ENCODE data around the gene SHISAL2A. TPM values are rescaled to one million over a fixed set of nuclear protein-coding genes. Genes with fewer than 3 reads are reported as not detected.

The SHISAL2A gene
- total and polyA plus RNA-seq, 2 of the 13 experiments (the other 11 are each of a cell fraction or from before 2014, with no cell fraction given), result not detected

GRCh38 chr1:52673513-52673912, 40.5 kb downstream of the SHISAL2A start:
- BruUV-seq (replicated peaks), result no TSS peak
- Histone ChIP-seq H3K27me3 (ENCODE audit: control insufficient read depth in 1 of 2, insufficient read depth in 2 of 2, low read length in 2 of 2) (no peaks in the 10 kb centered on the region; a peak in 1 of 5 replicates), H3K79me2 (ENCODE audit: insufficient read depth, low read length) (no peaks in the 10 kb centered on the region), H3K4me1 (ENCODE audit: insufficient read depth, low read length) (peaks cover 14% of the 10 kb centered on the region; the same call in 1 of the 2 replicates), H4K20me1 (ENCODE audit: insufficient read depth, low read length) (no peaks in the 10 kb centered on the region), H3K9me3 (ENCODE audit: low read length) (no peaks in the 10 kb centered on the region), H3K9ac (ENCODE audit: insufficient read depth, low read depth, low read length) (no peak overlapping the region), H3K36me3 (replicated peaks in 1 of 2; ENCODE audit: control insufficient read depth in 1 of 2, insufficient read depth in 2 of 2, low read length in 2 of 2) (no peaks in the 10 kb centered on the region), H3K4me2 (ENCODE audit: low read depth, low read length) (no peak overlapping the region), H3K27ac (ENCODE audit: extremely low read length, insufficient read depth, low read length) (no peak overlapping the region), H2AFZ (ENCODE audit: low read length) (no peak overlapping the region), H3K4me3 (replicated peaks in 1 of 3; ENCODE audit: insufficient read depth in 1 of 3, low read depth in 2 of 3, low read length in 3 of 3) (no peak overlapping the region)
- TF ChIP-seq ZNF841 (CRISPR knock-in tag; IDR thresholded peaks at IDR 0.05; ENCODE audit: borderline replicate concordance) (no peak), HES4 (CRISPR knock-in tag; IDR thresholded peaks at IDR 0.05; ENCODE audit: borderline replicate concordance) (no peak), ZNF256 (CRISPR knock-in tag; conservative IDR thresholded peaks at IDR 0.05) (no peak), ZNF225 (CRISPR knock-in tag; IDR thresholded peaks at IDR 0.05) (no peak), ZNF609 (CRISPR knock-in tag; IDR thresholded peaks at IDR 0.05; ENCODE audit: borderline replicate concordance) (no peak), ISX (CRISPR knock-in tag; conservative IDR thresholded peaks at IDR 0.05) (no peak), ELK4 (CRISPR knock-in tag; IDR thresholded peaks at IDR 0.05; ENCODE audit: borderline replicate concordance) (no peak), ZFP36L2 (CRISPR knock-in tag; IDR thresholded peaks at IDR 0.05) (no peak), ZNF629 (CRISPR knock-in tag; conservative IDR thresholded peaks at IDR 0.05) (peak; percentile 67)
- 86% methylated on average over 4 of the region's 4 CpGs for WGBS (ENCODE audit: low lambda C conversion rate)
- FAIRE-seq (no peak), ATAC-seq (no peak), DNase-seq (ENCODE audit: low spot score) (no peak)
- CTCF ChIA-PET (ENCODE audit: low intra/inter-chr PET ratio, low total read pairs), result no interaction called here
- POLR2A ChIA-PET, result no interaction called here
- intact Hi-C loops (cut with micrococcal nuclease; ENCODE audit: unreplicated experiment) (no loop called here), in situ Hi-C loops (cut with HindIII; ENCODE audit: extremely low pct_ligation_motif_present, low pct_unique_long_range_greater_than_20kb) (no loop called here)

Measured in HepG2 (cell line).